ENCODE results near the gene SEZ6.

SEZ6 gene

DNA sequence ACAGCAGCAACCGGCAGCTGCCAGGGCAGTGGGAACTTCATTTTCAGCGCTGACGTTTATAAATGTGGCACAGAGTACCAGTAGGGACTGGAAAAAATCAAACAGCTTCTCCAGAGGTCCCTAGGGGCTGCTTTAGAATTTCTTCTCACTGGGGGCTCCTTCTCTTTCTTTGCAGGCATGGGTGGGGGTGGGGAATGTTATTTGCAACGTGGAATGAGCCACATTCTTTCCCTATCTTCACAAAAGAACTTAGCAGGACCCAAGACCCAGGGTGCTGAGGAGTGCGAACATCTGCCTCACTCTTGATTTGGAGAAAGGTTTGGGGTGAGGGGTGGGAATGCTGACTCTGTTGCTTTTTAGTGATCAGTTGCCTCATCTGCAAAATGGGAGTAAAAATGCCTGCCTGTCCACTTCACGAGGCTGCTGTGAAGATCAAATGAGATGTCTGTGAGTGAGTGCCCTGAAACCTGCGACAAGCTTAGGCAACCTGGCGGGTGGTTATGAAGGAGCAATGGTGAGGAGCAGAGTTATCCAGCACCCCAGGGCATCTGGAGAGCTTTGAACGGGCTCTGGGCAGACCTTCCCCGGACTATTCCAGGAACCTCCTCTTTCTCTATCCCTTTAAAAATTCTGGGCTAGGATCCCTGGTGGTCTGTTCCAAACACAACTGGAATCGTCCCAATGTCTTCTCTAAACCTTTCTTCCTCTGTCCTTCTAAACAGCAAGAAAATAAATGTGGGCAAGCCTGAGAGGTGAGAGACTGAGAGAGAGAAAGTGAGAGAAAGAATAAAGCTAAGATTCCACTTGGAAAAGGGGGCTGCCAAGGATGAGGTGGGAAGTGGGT is 26.4 kb upstream of the SEZ6 start:
- Histone ChIP-seq H3K4me3 (ENCODE audit: severe bottlenecking) (no peak overlapping the region), H3K4me1 (ENCODE audit: insufficient read depth, poor library complexity, severe bottlenecking) (no peaks in the 10 kb centered on the region), H3K36me3 (ENCODE audit: low read depth) (no peaks in the 10 kb centered on the region), H3K27me3 (ENCODE audit: insufficient read depth, poor library complexity, severe bottlenecking) (peaks cover 57% of the 10 kb centered on the region), H3K27ac (ENCODE audit: poor library complexity, severe bottlenecking) (no peak overlapping the region), H3K9me3 (ENCODE audit: severe bottlenecking) (no peaks in the 10 kb centered on the region)
- ATAC-seq (ENCODE audit: low read depth) (no peak), DNase-seq (ENCODE audit: low spot score) (no peak)
- TF ChIP-seq CTCF (IDR thresholded peaks at IDR 0.05; ENCODE audit: poor library complexity, severe bottlenecking) = no peak

GRCh38 chr17:29031488-29031887 is 25.7 kb upstream of the SEZ6 start:
- H3K9me3 ChIP-seq (ENCODE audit: severe bottlenecking) = no peaks in the 10 kb centered on the region
- H3K27me3 ChIP-seq (ENCODE audit: insufficient read depth, poor library complexity, severe bottlenecking) = peaks cover 57% of the 10 kb centered on the region

DNA sequence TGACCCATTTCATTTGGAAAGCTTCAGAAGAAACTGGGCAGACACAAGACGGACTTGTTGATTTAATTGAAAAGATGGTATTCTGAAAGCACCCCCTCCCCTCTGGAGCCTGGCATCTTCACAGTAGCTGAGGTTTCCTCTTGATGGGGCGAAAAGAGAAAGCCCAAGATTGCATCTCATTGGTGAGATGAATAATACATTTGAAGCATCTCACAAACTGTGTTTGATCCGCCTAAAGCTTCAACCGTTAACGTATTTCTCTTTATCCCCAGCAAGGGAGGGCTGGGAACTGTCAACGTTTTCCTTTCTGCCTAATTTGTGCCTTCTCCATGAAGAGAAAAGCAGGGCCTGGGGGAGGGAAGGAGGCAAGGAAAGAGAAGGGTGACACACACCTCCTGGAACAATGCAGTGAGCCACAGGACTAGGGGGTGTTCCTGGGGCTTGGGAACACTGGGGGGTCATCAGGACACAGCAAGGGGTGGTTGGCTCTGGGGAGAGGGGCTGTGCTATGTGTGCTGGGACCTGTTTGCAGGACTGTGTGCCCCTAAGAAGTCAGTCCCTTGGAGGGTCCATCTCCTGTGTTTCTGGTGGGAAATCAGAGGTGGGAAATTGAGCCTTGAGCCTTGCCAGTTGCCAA is 18.6 kb upstream of the SEZ6 start:
- H3K27me3 ChIP-seq (ENCODE audit: insufficient read depth, poor library complexity, severe bottlenecking) = peaks cover 51% of the 10 kb centered on the region
- H3K36me3 ChIP-seq (ENCODE audit: low read depth) = no peaks in the 10 kb centered on the region
- no peak for TF ChIP-seq CTCF (IDR thresholded peaks at IDR 0.05; ENCODE audit: poor library complexity, severe bottlenecking)
- DNase-seq (ENCODE audit: low spot score) (no peak), ATAC-seq (ENCODE audit: low read depth) (no peak)
- no peak overlapping the region for H3K4me3 ChIP-seq (ENCODE audit: severe bottlenecking)
- H3K4me1 ChIP-seq (ENCODE audit: insufficient read depth, poor library complexity, severe bottlenecking) = no peaks in the 10 kb centered on the region
- no peak overlapping the region for H3K27ac ChIP-seq (ENCODE audit: poor library complexity, severe bottlenecking)
- no peaks in the 10 kb centered on the region for H3K9me3 ChIP-seq (ENCODE audit: severe bottlenecking)

More at GRCh38 chr17:29031488-29031887, 25.7 kb upstream of the SEZ6 start:
- H3K4me3 ChIP-seq (ENCODE audit: severe bottlenecking) = no peak overlapping the region
- ATAC-seq (ENCODE audit: low read depth) = no peak
- TF ChIP-seq CTCF (IDR thresholded peaks at IDR 0.05; ENCODE audit: poor library complexity, severe bottlenecking) = no peak
- H3K4me1 ChIP-seq (ENCODE audit: insufficient read depth, poor library complexity, severe bottlenecking) = no peaks in the 10 kb centered on the region
- no peaks in the 10 kb centered on the region for H3K36me3 ChIP-seq (ENCODE audit: low read depth)
- DNase-seq (ENCODE audit: low spot score) = no peak
- no peak overlapping the region for H3K27ac ChIP-seq (ENCODE audit: poor library complexity, severe bottlenecking)

GRCh38 chr17:29022074-29022473 is 16.2 kb upstream of the SEZ6 start:
- no peak overlapping the region for H3K4me3 ChIP-seq (ENCODE audit: severe bottlenecking)
- ATAC-seq (ENCODE audit: low read depth) = no peak
- no peaks in the 10 kb centered on the region for H3K36me3 ChIP-seq (ENCODE audit: low read depth)
- no peak for TF ChIP-seq CTCF (IDR thresholded peaks at IDR 0.05; ENCODE audit: poor library complexity, severe bottlenecking)
- DNase-seq (ENCODE audit: low spot score) = no peak
- H3K4me1 ChIP-seq (ENCODE audit: insufficient read depth, poor library complexity, severe bottlenecking) = no peaks in the 10 kb centered on the region
- no peaks in the 10 kb centered on the region for H3K9me3 ChIP-seq (ENCODE audit: severe bottlenecking)
- no peak overlapping the region for H3K27ac ChIP-seq (ENCODE audit: poor library complexity, severe bottlenecking)
- peaks cover 49% of the 10 kb centered on the region for H3K27me3 ChIP-seq (ENCODE audit: insufficient read depth, poor library complexity, severe bottlenecking)

DNA sequence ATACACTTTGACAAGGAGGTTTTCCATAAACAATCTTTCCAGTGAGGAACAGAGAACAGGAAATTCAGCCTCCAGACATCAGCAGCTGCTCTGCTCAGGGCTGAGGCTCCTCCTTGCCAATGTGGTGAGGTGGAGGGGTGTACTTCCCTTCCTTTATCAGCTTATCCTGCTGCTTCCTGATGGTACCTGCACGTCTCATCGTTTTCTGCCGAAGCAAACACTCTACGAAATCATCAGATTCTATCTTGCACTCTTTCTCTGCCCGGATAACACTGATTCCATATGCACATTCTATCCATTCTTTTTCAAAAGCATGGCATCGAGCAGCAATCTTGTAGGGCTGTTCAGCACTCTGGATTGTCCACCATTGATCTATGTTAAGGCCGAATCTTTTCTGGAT is 15.4 kb upstream of the SEZ6 start:
- no peaks in the 10 kb centered on the region for H3K4me1 ChIP-seq (ENCODE audit: insufficient read depth, poor library complexity, severe bottlenecking)
- H3K4me3 ChIP-seq (ENCODE audit: severe bottlenecking) = no peak overlapping the region
- no peaks in the 10 kb centered on the region for H3K36me3 ChIP-seq (ENCODE audit: low read depth)
- H3K27ac ChIP-seq (ENCODE audit: poor library complexity, severe bottlenecking) = no peak overlapping the region
- TF ChIP-seq CTCF (IDR thresholded peaks at IDR 0.05; ENCODE audit: poor library complexity, severe bottlenecking) = no peak
- H3K27me3 ChIP-seq (ENCODE audit: insufficient read depth, poor library complexity, severe bottlenecking) = peaks cover 55% of the 10 kb centered on the region
- ATAC-seq (ENCODE audit: low read depth) (no peak), DNase-seq (ENCODE audit: low spot score) (no peak)
- H3K9me3 ChIP-seq (ENCODE audit: severe bottlenecking) = no peaks in the 10 kb centered on the region

Measured in RWPE2 (cell line).